GM13977 (cell line): ENCODE data around the gene CFAP45.
A peak's percentile ranks its signal among the peaks of the same experiment; 100 is the strongest.

Experiments used
- DNase-seq: peaks from one replicate; pipeline ENCODE4 v3.0.0; 2012; ENCODE audit warnings: low spot score
- CTCF ChIP-seq: IDR thresholded peaks from 2 replicates; pipeline ENCODE4 v1.5.1; 2012; ENCODE audit warnings: mild to moderate bottlenecking, control low read depth; ENCODE audit not compliant: insufficient read depth; ENCODE audit errors: extremely low read depth, missing control alignments
- in situ Hi-C: fragments of 300-500 bp; cut with MboI; formaldehyde crosslinking; loops from one replicate; pipeline ENCODE4 v1.12.0; 2022; ENCODE audit warnings: low sequenced_read_pairs, low pct_unique_long_range_greater_than_20kb, mixed read lengths, inconsistent platforms; ENCODE audit not compliant: unreplicated experiment

The CFAP45 gene

GRCh38 chr1:159935719-159936272 lies 35.8 kb upstream of the CFAP45 start:
- in situ Hi-C loops, result loop anchor here (5.0 kb wide), 1 partner anchor 72 kb away; no protein-coding TSS in a partner anchor
- no peak for TF ChIP-seq CTCF
- no peak for DNase-seq

- no peak for DNase-seq
- in situ Hi-C loops, result loop anchor here (5.0 kb wide), 1 partner anchor 72 kb away; no protein-coding TSS in a partner anchor
- no peak for TF ChIP-seq CTCF
Observed at GRCh38 chr1:159935305-159935704, 35.3 kb upstream of the CFAP45 start.

- no peak for TF ChIP-seq CTCF
- DNase-seq, result no peak
- in situ Hi-C loops, result loop anchor here (5.0 kb wide), 1 partner anchor 73 kb away; no protein-coding TSS in a partner anchor
Observed at GRCh38 chr1:159934136-159935039, 34.4 kb upstream of the CFAP45 start.

- in situ Hi-C loops, result no loop called here
- no peak for DNase-seq
- TF ChIP-seq CTCF, result no peak
Observed at GRCh38 chr1:159933347-159933746, 33.4 kb upstream of the CFAP45 start.

- peak; percentile 53 for DNase-seq
- in situ Hi-C loops, result no loop called here
- no peak for TF ChIP-seq CTCF
Observed at GRCh38 chr1:159932296-159933285, 32.6 kb upstream of the CFAP45 start.

GRCh38 chr1:159931795-159932173 lies 31.8 kb upstream of the CFAP45 start:
- TF ChIP-seq CTCF, result no peak
- in situ Hi-C loops, result no loop called here
- DNase-seq, result no peak
